ENCODE measurements around the gene SURF6. TPM values are rescaled to one million over a fixed set of nuclear protein-coding genes. Genes with fewer than 3 reads are reported as not detected.
A peak's percentile ranks its signal among the peaks of the same experiment; 100 is the strongest.
"Not testable (repeated sequence)": the region's sequence is repeated elsewhere in the genome, so short reads cannot be mapped to it uniquely, and the experiment has no call there.

SURF6 gene
- total RNA-seq, 1 experiment from 2014 or later, result 5.6 TPM

DNA sequence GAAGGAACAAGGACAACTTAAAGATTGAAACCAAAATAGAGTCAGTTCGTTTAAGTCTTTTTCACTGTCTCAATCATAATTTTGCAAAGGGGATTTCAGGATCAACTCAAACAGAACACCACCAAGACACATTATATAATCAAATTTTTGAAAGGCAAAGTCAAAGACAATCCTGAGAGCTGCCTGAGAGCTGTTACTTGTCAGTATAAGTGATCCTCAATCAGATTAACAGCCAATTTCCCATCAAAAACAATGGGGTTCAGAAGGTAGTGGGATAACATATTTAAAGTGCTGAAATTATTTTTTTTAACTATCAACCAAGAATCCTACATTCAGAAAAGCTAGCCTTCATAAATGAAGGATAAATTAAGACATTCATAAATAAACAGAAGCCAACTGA lies 41.7 kb downstream of the SURF6 start:
- H3K27me3 ChIP-seq (ENCODE audit: low read length), result no peaks in the 10 kb centered on the region
- no peak overlapping the region for H3K9ac ChIP-seq (ENCODE audit: low read length)
- 0 out of 2 replicates have a peak, but pooled peaks cover 4% of the 10 kb centered on the region for H3K9me3 ChIP-seq (ENCODE audit: low read length)
- no peak for DNase-seq
- no peak overlapping the region for H3K4me3 ChIP-seq (ENCODE audit: low read length)
- no peaks in the 10 kb centered on the region for H3K36me3 ChIP-seq (ENCODE audit: insufficient read depth, low read length)
- no peak overlapping the region for H2AFZ ChIP-seq (ENCODE audit: low read length)
- H3K4me2 ChIP-seq (ENCODE audit: low read depth, low read length, poor library complexity, severe bottlenecking), result no peak overlapping the region
- no peaks in the 10 kb centered on the region for H3K4me1 ChIP-seq (ENCODE audit: low read length)
- H4K20me1 ChIP-seq (ENCODE audit: insufficient read depth, low read depth, low read length), result no peaks in the 10 kb centered on the region
- no peaks in the 10 kb centered on the region for H3K79me2 ChIP-seq (ENCODE audit: low read length)
- H3K27ac ChIP-seq (ENCODE audit: low read length), result no peak overlapping the region
- H3K9me2 ChIP-seq (replicated peaks; ENCODE audit: insufficient read depth, low read length), result no peaks in the 10 kb centered on the region

- Histone ChIP-seq H3K27me3 (ENCODE audit: low read length) (no peaks in the 10 kb centered on the region), H2AFZ (ENCODE audit: low read length) (no peak overlapping the region), H3K9me2 (replicated peaks; ENCODE audit: insufficient read depth, low read length) (no peaks in the 10 kb centered on the region), H3K9ac (ENCODE audit: low read length) (no peak overlapping the region), H3K27ac (ENCODE audit: low read length) (no peak overlapping the region), H3K79me2 (ENCODE audit: low read length) (no peaks in the 10 kb centered on the region), H3K4me2 (ENCODE audit: low read depth, low read length, poor library complexity, severe bottlenecking) (no peak overlapping the region), H4K20me1 (ENCODE audit: insufficient read depth, low read depth, low read length) (no peaks in the 10 kb centered on the region), H3K9me3 (ENCODE audit: low read length) (peaks cover 4% of the 10 kb centered on the region; the same call in 1 of the 2 replicates), H3K36me3 (ENCODE audit: insufficient read depth, low read length) (no peaks in the 10 kb centered on the region), H3K4me3 (ENCODE audit: low read length) (no peak overlapping the region), H3K4me1 (ENCODE audit: low read length) (no peaks in the 10 kb centered on the region)
- DNase-seq, result no peak
These were observed 45.2 kb downstream of the SURF6 start for GRCh38 chr9:133290751-133291302.

DNA sequence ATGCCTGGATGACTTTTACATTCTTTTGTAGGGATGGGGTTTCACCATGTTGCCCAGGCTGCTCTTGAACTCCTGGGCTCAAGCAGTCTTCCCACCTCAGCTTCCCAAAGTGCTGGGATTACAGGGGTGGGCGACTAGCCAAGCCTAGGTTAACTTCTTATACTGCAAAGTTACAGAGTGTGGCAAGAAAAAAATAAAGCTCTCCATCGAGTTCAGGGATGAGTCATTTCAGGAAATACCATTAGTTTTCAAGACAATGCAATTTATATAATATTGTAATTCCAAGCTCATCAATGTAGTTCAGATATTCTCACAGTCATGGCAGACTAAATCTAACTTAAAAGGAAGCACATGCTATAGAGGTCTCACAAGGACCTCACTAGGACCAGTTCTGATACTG lies 49.5 kb downstream of the SURF6 start:
- DNase-seq, result no peak
- Histone ChIP-seq H3K4me3 (ENCODE audit: low read length) (no peak overlapping the region), H2AFZ (ENCODE audit: low read length) (no peak overlapping the region), H3K4me1 (ENCODE audit: low read length) (no peaks in the 10 kb centered on the region), H3K27ac (ENCODE audit: low read length) (no peak overlapping the region), H3K9me2 (replicated peaks; ENCODE audit: insufficient read depth, low read length) (no peaks in the 10 kb centered on the region), H4K20me1 (ENCODE audit: insufficient read depth, low read depth, low read length) (no peaks in the 10 kb centered on the region), H3K27me3 (ENCODE audit: low read length) (no peaks in the 10 kb centered on the region), H3K36me3 (ENCODE audit: insufficient read depth, low read length) (no peaks in the 10 kb centered on the region), H3K9ac (ENCODE audit: low read length) (no peak overlapping the region), H3K9me3 (ENCODE audit: low read length) (peaks cover 4% of the 10 kb centered on the region; the same call in 1 of the 2 replicates), H3K4me2 (ENCODE audit: low read depth, low read length, poor library complexity, severe bottlenecking) (no peak overlapping the region), H3K79me2 (ENCODE audit: low read length) (no peaks in the 10 kb centered on the region)

DNA sequence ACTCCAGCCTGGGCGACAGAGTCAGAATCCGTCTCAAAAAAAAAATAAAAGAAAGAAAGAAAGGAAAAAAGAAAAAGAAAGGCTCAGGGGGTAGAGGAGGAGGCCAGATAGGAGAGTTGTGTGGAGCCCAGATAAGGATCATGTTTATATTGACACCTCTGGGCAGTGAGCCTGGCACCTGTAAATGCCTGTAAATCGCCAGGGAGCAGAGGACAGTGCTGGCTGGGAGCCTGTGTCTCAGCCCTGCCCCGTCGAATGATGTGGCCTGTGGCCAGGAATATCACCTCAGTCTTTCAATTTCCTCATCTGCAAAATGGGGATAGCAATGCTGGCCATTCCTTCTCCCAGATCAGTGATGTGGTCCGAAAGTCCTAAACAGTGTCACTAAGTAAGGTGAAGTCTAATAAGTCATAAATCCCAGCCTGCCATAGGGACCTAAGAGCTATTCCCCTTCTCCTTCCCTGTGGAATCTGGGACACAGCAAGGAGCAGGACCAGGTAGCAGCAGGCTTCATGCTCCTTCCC lies 50.7 kb downstream of the SURF6 start:
- H4K20me1 ChIP-seq (ENCODE audit: insufficient read depth, low read depth, low read length), result no peaks in the 10 kb centered on the region
- no peaks in the 10 kb centered on the region for H3K79me2 ChIP-seq (ENCODE audit: low read length)
- H3K9me3 ChIP-seq (ENCODE audit: low read length), result no peaks in the 10 kb centered on the region; the same call in 1 of the 2 replicates
- no peak overlapping the region for H2AFZ ChIP-seq (ENCODE audit: low read length)
- H3K9me2 ChIP-seq (replicated peaks; ENCODE audit: insufficient read depth, low read length), result no peaks in the 10 kb centered on the region
- no peaks in the 10 kb centered on the region for H3K27me3 ChIP-seq (ENCODE audit: low read length)
- H3K9ac ChIP-seq (ENCODE audit: low read length), result no peak overlapping the region
- H3K4me1 ChIP-seq (ENCODE audit: low read length), result no peaks in the 10 kb centered on the region
- no peak overlapping the region for H3K4me2 ChIP-seq (ENCODE audit: low read depth, low read length, poor library complexity, severe bottlenecking)
- no peaks in the 10 kb centered on the region for H3K36me3 ChIP-seq (ENCODE audit: insufficient read depth, low read length)
- no peak for DNase-seq
- no peak overlapping the region for H3K27ac ChIP-seq (ENCODE audit: low read length)
- H3K4me3 ChIP-seq (ENCODE audit: low read length), result no peak overlapping the region

DNA sequence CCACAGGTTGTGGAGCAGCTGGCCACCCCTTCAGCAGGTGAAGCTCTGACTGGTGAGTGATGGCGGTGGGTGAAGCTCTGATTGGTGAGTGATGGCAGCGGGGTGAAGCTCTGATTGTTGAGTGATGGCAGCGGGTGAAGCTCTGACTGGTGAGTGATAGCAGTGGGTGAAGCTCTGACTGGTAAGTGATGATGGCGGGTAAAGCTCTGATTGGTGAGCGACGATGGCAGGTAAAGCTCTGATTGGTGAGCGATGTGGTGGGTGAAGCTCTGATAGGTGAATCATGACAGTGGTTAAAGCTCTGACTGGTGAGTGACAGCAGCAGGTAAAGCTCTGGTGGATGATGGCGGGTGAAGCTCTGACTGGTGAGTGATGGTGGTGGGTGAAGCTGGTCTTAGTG lies 51.6 kb downstream of the SURF6 start:
- no peak overlapping the region for H3K9ac ChIP-seq (ENCODE audit: low read length)
- no peaks in the 10 kb centered on the region for H3K4me1 ChIP-seq (ENCODE audit: low read length)
- no peak overlapping the region for H3K4me3 ChIP-seq (ENCODE audit: low read length)
- H3K4me2 ChIP-seq (ENCODE audit: low read depth, low read length, poor library complexity, severe bottlenecking), result no peak overlapping the region
- DNase-seq, result no peak
- H3K79me2 ChIP-seq (ENCODE audit: low read length), result no peaks in the 10 kb centered on the region
- no peaks in the 10 kb centered on the region for H3K27me3 ChIP-seq (ENCODE audit: low read length)
- no peaks in the 10 kb centered on the region for H3K9me2 ChIP-seq (replicated peaks; ENCODE audit: insufficient read depth, low read length)
- H4K20me1 ChIP-seq (ENCODE audit: insufficient read depth, low read depth, low read length), result no peaks in the 10 kb centered on the region
- H3K36me3 ChIP-seq (ENCODE audit: insufficient read depth, low read length), result no peaks in the 10 kb centered on the region
- H3K9me3 ChIP-seq (ENCODE audit: low read length), result no peaks in the 10 kb centered on the region; the same call in 1 of the 2 replicates
- no peak overlapping the region for H2AFZ ChIP-seq (ENCODE audit: low read length)
- H3K27ac ChIP-seq (ENCODE audit: low read length), result no peak overlapping the region

- H3K9ac ChIP-seq (ENCODE audit: low read length); H3K4me3 ChIP-seq (ENCODE audit: low read length); DNase-seq; H2AFZ ChIP-seq (ENCODE audit: low read length); H3K79me2 ChIP-seq (ENCODE audit: low read length); H3K9me2 ChIP-seq (replicated peaks; ENCODE audit: insufficient read depth, low read length); H3K4me2 ChIP-seq (ENCODE audit: low read depth, low read length, poor library complexity, severe bottlenecking); H3K9me3 ChIP-seq (ENCODE audit: low read length); H3K4me1 ChIP-seq (ENCODE audit: low read length); H3K36me3 ChIP-seq (ENCODE audit: insufficient read depth, low read length); H3K27ac ChIP-seq (ENCODE audit: low read length); H4K20me1 ChIP-seq (ENCODE audit: insufficient read depth, low read depth, low read length); H3K27me3 ChIP-seq (ENCODE audit: low read length): not testable (repeated sequence)
These were observed 52.5 kb downstream of the SURF6 start for GRCh38 chr9:133283255-133284032.

DNA sequence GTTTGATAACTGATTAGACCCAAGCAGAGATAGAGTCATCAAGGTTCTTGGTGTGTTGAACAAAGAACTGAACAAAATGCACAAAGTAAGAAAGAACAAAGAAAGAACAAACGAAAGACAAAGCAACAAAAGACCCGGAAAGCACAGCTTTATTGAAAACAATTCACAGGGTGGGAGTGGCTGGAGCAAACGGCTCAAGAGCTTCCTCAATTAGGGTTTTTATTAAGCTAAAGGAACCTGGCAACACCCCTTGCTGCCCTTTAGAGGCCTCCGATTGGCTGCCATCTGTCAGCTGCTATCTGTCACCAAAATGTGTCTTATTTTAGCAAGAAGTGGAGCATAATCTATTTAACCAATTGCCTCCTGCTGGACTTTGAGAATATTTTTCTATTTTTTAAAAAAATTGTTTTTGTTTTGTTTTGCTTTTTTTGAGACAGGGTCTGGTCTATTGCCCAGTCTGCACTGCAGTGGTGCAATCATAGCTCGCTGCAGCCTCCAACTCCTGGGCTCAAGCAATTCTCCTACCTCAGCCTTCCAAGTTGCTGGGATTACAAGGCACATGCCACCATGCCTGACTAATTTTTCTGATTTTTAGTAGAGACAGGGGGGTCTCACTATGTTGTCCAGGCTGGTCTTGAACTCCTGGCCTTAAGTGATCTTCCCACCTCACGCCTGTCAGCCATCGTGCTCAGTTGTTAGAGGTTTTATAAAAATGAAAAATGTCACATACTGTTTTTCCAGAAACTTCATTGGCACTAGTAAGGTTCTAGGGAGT lies 53.3 kb downstream of the SURF6 start:
- Histone ChIP-seq H3K4me2 (ENCODE audit: low read depth, low read length, poor library complexity, severe bottlenecking) (no peak overlapping the region), H3K79me2 (ENCODE audit: low read length) (no peaks in the 10 kb centered on the region), H3K9ac (ENCODE audit: low read length) (no peak overlapping the region), H3K36me3 (ENCODE audit: insufficient read depth, low read length) (no peaks in the 10 kb centered on the region), H2AFZ (ENCODE audit: low read length) (no peak overlapping the region), H4K20me1 (ENCODE audit: insufficient read depth, low read depth, low read length) (no peaks in the 10 kb centered on the region), H3K9me2 (replicated peaks; ENCODE audit: insufficient read depth, low read length) (no peaks in the 10 kb centered on the region), H3K4me1 (ENCODE audit: low read length) (no peaks in the 10 kb centered on the region), H3K27me3 (ENCODE audit: low read length) (no peaks in the 10 kb centered on the region), H3K27ac (ENCODE audit: low read length) (no peak overlapping the region), H3K9me3 (ENCODE audit: low read length) (no peaks in the 10 kb centered on the region), H3K4me3 (ENCODE audit: low read length) (no peak overlapping the region)
- peak; percentile 68 for DNase-seq

- Histone ChIP-seq H3K9ac (ENCODE audit: low read length) (no peak overlapping the region), H3K4me3 (ENCODE audit: low read length) (no peak overlapping the region), H4K20me1 (ENCODE audit: insufficient read depth, low read depth, low read length) (no peaks in the 10 kb centered on the region), H3K79me2 (ENCODE audit: low read length) (no peaks in the 10 kb centered on the region), H3K36me3 (ENCODE audit: insufficient read depth, low read length) (no peaks in the 10 kb centered on the region), H2AFZ (ENCODE audit: low read length) (no peak overlapping the region), H3K4me1 (ENCODE audit: low read length) (no peaks in the 10 kb centered on the region), H3K9me3 (ENCODE audit: low read length) (no peaks in the 10 kb centered on the region), H3K27me3 (ENCODE audit: low read length) (no peaks in the 10 kb centered on the region), H3K4me2 (ENCODE audit: low read depth, low read length, poor library complexity, severe bottlenecking) (no peak overlapping the region), H3K27ac (ENCODE audit: low read length) (no peak overlapping the region), H3K9me2 (replicated peaks; ENCODE audit: insufficient read depth, low read length) (no peaks in the 10 kb centered on the region)
- no peak for DNase-seq
These were observed 55.6 kb downstream of the SURF6 start for GRCh38 chr9:133280392-133280791.
